Measurements from ENCODE around the gene TEKT2. TPM values are rescaled to one million over a fixed set of nuclear protein-coding genes. Genes with fewer than 3 reads are reported as not detected.
A peak's percentile ranks its signal among the peaks of the same experiment; 100 is the strongest.

TEKT2 gene
- total RNA-seq, 4 donors from 2014 or later = not detected

- ATAC-seq = no peak
- DNase-seq = no peak
- Histone ChIP-seq H3K36me3 (peaks cover 0 to 30% of the 10 kb centered on the region in 2 donors), H3K4me1 (peaks cover 0 to 5% of the 10 kb centered on the region in 2 donors), H3K27ac (no peak overlapping the region), H3K9me3 (no peaks in the 10 kb centered on the region), H3K4me3 (no peak overlapping the region), H3K27me3 (no peaks in the 10 kb centered on the region)
- no peak for TF ChIP-seq CTCF (IDR thresholded peaks at IDR 0.05 in 4 of 5, conservative IDR thresholded peaks at IDR 0.05 in 1 of 5)
- no peak for TF ChIP-seq POLR2A (IDR thresholded peaks at IDR 0.05)
- in situ Hi-C loops (cut with MboI; ENCODE audit: low sequenced_read_pairs in 4 of 4) (loop anchor here in 2 of 4 donors (10.0 kb wide), 3 partner anchors 47 to 317 kb away; partner anchors contain the start of gene TRAPPC3 (in 1 of the 2)), intact Hi-C loops (cut with DNase I; ENCODE audit: low total_unique reads) (loop anchor here (2.0 to 10.0 kb wide), 3 partner anchors 37 to 187 kb away; no protein-coding TSS in a partner anchor)
Observed at GRCh38 chr1:36097693-36098585, 14.0 kb downstream of the TEKT2 start.

GRCh38 chr1:36098650-36099365 is 14.9 kb downstream of the TEKT2 start:
- no peaks in the 10 kb centered on the region for H3K27me3 ChIP-seq
- no peak overlapping the region for H3K4me3 ChIP-seq
- TF ChIP-seq CTCF (IDR thresholded peaks at IDR 0.05 in 4 of 5, conservative IDR thresholded peaks at IDR 0.05 in 1 of 5) = no peak
- no peak for TF ChIP-seq POLR2A (IDR thresholded peaks at IDR 0.05)
- H3K27ac ChIP-seq = no peak overlapping the region
- peaks cover 0 to 21% of the 10 kb centered on the region in 2 donors for H3K36me3 ChIP-seq
- intact Hi-C loops (cut with DNase I; ENCODE audit: low total_unique reads) (loop anchor here (1.0 to 10.0 kb wide), 4 partner anchors 36 to 322 kb away; no protein-coding TSS in a partner anchor), in situ Hi-C loops (cut with MboI; ENCODE audit: low sequenced_read_pairs in 4 of 4) (loop anchor here in 2 of 4 donors (10.0 kb wide), 3 partner anchors 46 to 316 kb away; partner anchors contain the start of gene TRAPPC3 (in 1 of the 2))
- H3K4me1 ChIP-seq = no peaks in the 10 kb centered on the region
- H3K9me3 ChIP-seq = no peaks in the 10 kb centered on the region
- ATAC-seq (no peak), DNase-seq (no peak)

- Histone ChIP-seq H3K27me3 (no peaks in the 10 kb centered on the region), H3K4me3 (no peak overlapping the region), H3K27ac (no peak overlapping the region), H3K9me3 (no peaks in the 10 kb centered on the region), H3K36me3 (peaks cover 0 to 11% of the 10 kb centered on the region in 2 donors), H3K4me1 (no peaks in the 10 kb centered on the region)
- DNase-seq (peak; percentile 25 to 64), ATAC-seq (peak; percentile 83 to 93)
- TF ChIP-seq POLR2A (IDR thresholded peaks at IDR 0.05) = no peak
- TF ChIP-seq CTCF (IDR thresholded peaks at IDR 0.05 in 4 of 5, conservative IDR thresholded peaks at IDR 0.05 in 1 of 5) = peak; percentile 64 to 90 (median 86)
- intact Hi-C loops (cut with DNase I; ENCODE audit: low total_unique reads) = loop anchor here (1.0 to 10.0 kb wide), 4 partner anchors 35 to 321 kb away; no protein-coding TSS in a partner anchor
- in situ Hi-C loops (cut with MboI; ENCODE audit: low sequenced_read_pairs in 4 of 4) = loop anchor here (5.0 to 10.0 kb wide), 6 partner anchors 45 to 325 kb away; partner anchors contain the start of gene TRAPPC3 (in 1 of the 4)
Observed at GRCh38 chr1:36099681-36100341, 15.9 kb downstream of the TEKT2 start.

- no peak for ATAC-seq
- no peak overlapping the region for H3K27ac ChIP-seq
- DNase-seq = no peak
- in situ Hi-C loops (cut with MboI; ENCODE audit: low sequenced_read_pairs in 4 of 4) (loop anchor here in 3 of 4 donors (5.0 to 10.0 kb wide), 4 partner anchors 84 to 324 kb away; no protein-coding TSS in a partner anchor), intact Hi-C loops (cut with DNase I; ENCODE audit: low total_unique reads) (no loop called here)
- no peaks in the 10 kb centered on the region for H3K9me3 ChIP-seq
- TF ChIP-seq CTCF (IDR thresholded peaks at IDR 0.05 in 4 of 5, conservative IDR thresholded peaks at IDR 0.05 in 1 of 5) (no peak), POLR2A (IDR thresholded peaks at IDR 0.05) (no peak)
- no peaks in the 10 kb centered on the region for H3K27me3 ChIP-seq
- H3K4me1 ChIP-seq = no peaks in the 10 kb centered on the region
- no peak overlapping the region for H3K4me3 ChIP-seq
- peaks cover 0 to 5% of the 10 kb centered on the region in 2 donors for H3K36me3 ChIP-seq
Observed at GRCh38 chr1:36100376-36100775, 16.5 kb downstream of the TEKT2 start.

Measured in gastrocnemius medialis (tissue), 4 donors.